ENCODE measurements around the gene SLC11A2.

DNA sequence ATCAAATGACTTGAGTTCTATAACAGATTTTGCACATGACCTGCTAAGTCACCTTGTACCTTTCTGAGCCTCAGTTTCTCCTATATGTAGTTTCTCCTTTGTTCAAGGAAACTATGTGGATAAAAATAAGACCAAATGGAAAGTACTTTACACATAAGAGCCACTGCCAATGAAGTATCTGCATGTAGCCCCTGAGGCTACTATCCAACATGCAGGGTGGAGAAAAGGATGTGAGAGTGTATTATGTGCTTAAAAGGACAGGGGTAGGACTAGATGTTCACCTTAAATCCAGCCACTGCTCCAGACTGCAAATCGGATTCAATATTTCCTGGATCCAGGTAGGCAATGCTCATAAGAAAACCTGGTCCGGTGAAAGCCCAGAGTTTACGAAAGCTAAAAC is 21.2 kb downstream of the SLC11A2 start:
- TF ChIP-seq POLR2AphosphoS5 (IDR thresholded peaks at IDR 0.05; ENCODE audit: borderline replicate concordance, low read depth, low read length) (no peak), EZH2 (IDR thresholded peaks at IDR 0.05) (no peak)
